ENCODE results near the gene CYTH1.

The CYTH1 gene

DNA sequence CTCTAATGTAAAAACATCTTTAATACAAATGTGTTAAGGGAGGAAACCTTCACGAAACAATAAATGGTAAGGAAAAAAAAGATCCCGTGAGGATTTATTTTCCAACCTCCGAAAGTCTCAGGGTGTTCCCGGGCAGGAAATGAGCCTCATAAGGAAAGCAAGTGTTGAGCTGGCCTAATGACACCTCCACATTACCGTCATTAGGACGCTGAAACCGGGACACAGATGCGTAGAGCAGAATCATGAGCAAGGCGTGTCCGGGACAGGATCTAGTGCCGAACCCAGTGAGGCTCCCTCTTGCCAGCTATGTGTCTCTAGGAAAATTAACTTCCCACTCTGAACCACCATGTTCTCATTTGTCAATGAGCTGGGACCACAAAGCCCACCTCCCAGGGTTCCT lies 22.7 kb upstream of the CYTH1 start:
- no peak for DNase-seq

DNA sequence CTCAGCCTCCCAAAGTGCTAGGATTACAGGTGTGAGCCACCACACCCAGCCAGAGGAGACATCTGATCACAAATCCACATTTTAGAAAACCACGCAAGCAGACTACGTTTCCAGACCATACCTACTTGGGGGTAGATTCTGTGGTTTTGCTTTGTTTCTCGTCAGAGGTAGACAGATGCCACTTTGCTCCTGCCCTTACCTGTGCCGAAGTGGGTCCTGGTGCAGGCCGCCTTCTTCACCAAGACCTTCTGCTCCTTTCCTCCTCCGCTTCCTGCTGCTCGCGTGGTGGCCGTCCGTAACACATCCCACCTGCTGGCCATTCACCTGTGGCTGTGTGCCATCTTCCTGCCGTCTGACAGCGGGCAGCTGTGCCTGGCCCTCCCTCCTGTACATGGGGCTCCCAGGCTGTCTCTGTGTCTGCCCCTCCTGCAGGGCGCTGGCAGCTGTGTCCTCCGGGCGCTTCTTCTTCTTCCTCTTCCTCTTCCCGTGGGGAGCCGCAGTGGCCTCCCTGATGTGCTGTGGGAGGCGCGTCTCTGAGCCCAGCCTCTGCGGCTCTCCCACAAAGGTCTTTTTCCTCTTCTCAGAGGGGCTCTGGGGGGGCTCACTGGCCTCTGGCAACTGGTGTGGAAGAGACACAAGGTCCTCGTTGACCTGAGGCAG lies 21.2 kb upstream of the CYTH1 start:
- no peak for DNase-seq

- no peak for DNase-seq
Observed at GRCh38 chr17:78802459-78802858, 20.4 kb upstream of the CYTH1 start.

- no peak for DNase-seq
Observed at GRCh38 chr17:78802008-78802407, 19.9 kb upstream of the CYTH1 start.

DNA sequence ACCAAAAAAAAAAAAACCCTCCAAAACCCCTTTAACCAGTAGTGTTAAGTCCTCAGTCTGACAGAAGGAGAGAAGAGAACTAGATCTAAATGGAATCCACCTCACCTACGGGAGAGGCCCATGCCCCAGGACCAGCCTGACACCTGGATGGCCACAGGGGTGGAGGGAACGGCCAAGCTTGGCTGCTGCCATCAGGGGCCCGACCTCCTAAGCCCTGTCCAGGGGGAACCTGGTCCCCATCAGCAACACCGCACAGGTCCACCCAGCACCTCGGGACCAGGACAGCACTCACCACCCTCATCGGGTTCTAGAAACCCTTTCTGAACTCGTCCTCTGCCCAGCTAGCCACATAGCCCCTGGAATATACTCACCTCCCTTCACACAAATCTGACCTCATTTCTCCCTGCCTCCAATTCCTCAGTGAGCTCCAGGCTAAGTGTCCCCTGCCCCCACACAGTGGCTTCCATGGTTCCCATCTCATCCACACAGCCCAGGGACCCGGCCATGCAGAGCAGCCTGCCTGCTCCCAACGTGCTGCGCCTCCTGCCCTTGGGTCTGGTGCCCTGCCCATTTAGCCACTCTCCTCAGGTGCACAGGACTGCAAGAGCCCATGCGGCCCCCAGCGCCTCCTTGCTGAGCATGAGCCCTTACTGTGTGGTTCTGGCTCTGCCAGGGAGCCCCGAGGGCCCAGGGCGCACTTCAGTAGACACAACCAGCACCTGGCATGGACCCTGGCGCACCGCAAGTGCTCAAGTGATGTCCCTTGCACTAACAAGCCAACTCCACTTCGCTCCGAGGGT lies 18.3 kb upstream of the CYTH1 start:
- no peak for DNase-seq

DNA sequence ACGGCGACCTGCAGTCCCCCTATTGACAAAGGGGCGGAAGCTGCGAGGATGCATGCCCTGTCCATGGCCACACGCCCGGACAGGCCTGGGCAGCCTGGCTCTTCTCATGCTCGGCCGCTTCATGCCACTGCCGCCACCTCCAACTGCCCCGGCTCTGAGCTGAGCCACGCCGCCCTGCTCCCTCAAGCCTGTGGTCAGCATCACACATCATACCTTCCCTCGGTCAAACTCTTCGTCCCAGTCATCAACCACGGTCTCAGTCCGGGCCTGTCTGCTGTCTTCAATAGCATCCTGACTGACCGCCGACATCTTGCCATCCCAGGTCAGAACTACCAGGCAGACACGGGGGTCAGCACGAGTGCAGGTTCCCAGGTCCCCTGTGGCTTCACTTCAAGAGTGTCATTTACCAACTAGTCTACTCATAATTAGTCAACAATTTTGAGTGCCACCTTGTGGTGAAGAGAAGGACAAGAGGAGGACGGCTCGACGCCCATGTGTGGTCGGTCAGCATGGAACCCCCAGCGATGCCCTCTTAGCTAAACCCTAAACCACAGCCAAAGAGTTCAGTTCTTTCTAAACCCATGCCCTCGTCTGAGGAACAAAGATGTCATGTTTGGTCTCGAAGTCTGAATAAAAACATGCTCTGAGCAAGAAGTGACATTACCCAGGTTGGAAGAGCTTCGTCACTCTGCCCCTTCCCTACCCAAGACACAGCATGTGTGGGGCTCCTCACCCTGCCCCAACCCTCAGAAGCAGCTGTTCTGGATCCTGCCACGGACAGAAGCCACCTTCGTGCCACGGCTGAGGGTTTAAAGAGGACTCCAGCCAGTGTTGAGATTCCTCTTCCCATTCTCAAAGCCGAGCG lies 16.9 kb upstream of the CYTH1 start:
- DNase-seq: no peak

DNA sequence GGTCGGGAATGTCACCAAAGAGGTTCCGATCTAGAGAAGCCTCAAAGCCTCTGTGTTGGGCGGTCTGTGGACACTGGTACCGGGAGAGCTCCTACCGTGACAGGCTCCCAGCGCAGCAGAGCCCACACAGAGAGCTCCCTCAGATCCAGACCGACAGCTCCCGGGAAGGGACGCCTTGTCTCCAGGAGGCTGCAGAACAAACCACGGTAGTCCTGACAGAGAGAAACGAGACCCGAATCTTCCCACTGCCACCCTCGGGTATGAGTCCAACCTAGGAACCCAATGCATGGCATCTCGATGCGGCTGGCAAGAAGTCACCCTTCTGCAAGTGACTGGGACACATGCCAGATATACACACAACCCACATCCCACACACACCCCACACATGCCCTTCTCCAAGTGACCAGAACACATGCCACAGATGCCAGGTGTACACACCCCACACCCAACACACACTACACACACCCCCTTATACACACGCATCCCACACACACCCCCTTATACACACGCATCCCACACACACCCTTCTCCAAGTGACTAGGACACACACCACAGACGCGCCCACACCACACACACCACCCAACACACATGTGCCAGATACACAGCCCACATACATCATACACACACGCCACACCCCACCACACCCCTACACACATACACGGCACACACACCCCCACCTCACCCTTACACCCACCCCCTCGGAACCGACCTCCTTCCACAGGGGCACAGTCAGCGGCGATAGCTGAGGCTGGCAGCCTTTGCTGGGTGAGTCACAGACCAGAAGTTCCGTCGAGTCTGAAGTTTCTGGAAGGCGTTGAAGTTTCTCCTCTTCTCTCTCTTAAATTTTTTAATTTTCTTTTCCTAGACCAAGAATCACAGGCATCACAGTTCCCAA lies 15.9 kb upstream of the CYTH1 start:
- no peak for DNase-seq

- no peak for DNase-seq
Observed at GRCh38 chr17:78797213-78797612, 15.1 kb upstream of the CYTH1 start.

GRCh38 chr17:78796517-78796900 lies 14.4 kb upstream of the CYTH1 start:
- no peak for DNase-seq

DNA sequence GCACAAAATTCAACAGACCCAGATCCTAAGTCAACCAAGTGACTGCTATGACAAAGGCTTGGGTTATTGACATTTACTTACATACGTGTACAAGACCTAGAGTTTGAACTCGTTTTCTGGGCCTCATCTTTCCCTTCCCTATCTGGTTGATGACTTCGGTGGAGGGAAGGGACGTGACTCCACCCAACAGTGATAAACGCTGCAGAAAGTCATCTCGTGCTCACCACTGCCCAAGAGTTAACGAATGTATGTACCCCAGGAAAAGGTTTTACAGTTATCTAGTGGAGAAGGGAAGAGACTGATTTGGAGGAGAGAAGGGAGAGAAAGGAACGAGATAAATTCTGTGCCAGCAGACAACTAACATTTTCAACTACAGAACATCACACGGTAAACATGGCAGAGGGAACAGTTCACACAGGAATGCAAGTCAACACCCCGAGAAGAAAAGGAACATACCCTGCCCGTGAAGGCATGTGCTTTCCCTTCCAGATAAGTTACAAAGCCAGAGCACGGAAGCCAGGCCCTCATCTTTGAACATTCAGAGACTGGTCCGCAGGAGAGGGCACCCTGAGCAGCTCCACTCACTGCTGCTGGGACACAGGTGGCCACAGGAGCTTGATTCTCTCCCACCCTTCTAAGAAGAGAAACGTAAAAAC lies 13.9 kb upstream of the CYTH1 start:
- no peak for DNase-seq

DNA sequence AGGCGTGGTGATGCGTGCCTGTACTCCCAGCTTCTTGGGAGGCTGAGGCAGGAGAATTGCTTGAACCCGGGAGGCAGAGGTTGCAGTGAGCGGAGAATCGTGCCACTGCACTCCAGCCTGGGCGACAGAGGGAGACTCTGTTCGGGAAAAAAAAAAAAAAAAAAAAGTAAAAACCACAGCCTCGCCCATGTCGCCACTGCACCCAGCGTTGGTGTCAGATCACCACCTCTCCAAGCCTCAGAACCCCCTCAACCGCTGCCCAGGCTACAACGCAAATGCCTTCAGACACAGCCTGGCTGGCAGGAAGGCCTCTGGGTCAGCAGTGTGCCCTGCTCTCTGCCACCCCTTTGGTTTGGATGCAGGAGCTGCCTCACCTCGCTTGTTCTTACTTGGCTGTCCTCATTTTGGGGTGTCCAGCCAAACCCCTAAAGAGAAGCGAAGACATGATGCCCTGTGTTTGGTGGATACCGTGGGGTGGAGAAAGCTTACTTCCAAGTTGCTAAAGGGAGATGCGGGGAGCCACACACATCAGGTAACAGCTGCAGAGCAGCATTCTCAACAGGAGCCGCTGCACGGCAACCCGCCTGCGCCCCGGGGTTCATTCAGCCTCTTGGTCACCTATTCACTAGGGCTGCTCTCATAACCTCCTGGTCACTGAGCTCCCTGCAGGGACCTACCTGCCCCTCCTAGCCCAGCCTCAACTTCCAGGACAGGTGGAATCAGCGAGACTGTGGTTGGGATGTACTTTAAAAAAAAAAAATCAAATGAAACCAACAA lies 13.0 kb upstream of the CYTH1 start:
- no peak for DNase-seq

DNA sequence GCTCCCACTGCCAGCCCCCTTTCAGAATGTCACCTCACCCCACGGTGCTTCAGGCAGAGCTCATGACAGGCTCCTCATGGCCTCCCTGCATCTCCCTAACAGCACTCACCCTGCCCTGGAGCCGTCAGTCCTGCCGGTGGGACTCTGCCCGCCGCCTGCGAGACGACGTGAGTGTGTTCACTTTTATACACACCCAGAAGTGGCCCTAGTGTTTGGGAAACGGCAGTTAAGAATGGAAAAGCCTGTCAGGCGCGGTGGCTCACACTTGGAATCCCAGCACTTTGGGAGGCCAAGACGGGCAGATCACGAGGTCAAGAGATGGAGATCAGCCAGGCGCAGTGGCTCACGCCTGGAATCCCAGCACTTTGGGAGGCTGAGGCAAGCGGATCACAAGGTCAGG lies 12.3 kb upstream of the CYTH1 start:
- DNase-seq: no peak

DNA sequence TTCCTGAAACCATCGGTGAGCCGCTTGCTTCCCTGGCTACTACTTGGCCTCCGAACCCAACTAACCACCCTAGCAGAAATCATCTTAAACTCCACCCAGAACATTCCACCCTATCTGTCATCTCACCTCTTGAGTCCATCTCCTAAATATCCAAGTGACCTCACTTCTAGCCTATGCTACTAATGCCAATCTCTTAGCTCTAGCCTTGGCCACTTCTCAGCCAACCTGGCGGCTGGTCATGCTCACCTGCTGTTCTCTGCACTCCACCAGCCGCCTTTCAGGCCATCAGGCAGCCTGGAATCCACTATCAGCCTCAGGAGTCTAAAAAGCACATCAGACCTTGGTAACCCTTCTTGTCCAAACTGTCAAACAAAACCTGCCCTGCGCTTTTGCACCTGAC lies 11.9 kb upstream of the CYTH1 start:
- no peak for DNase-seq

DNA sequence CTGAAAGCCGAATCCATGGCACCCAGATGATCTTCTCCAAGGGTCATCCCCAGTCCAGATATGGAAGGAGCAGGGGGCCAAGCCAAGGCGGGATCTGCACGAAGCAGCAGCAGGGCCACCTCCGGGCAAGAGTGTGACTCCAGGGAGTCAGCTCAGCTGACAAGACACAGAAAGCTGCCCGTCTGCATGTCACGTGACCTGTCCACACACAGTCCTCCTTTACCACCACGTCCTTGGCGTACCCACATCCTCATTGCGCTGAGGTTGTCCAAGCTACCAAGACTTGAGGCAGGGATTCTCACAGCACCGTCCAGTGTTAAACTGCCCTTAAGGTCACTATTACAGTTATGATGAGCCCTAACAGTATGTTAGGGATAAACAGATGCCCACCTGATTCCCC lies 11.3 kb upstream of the CYTH1 start:
- no peak for DNase-seq

DNA sequence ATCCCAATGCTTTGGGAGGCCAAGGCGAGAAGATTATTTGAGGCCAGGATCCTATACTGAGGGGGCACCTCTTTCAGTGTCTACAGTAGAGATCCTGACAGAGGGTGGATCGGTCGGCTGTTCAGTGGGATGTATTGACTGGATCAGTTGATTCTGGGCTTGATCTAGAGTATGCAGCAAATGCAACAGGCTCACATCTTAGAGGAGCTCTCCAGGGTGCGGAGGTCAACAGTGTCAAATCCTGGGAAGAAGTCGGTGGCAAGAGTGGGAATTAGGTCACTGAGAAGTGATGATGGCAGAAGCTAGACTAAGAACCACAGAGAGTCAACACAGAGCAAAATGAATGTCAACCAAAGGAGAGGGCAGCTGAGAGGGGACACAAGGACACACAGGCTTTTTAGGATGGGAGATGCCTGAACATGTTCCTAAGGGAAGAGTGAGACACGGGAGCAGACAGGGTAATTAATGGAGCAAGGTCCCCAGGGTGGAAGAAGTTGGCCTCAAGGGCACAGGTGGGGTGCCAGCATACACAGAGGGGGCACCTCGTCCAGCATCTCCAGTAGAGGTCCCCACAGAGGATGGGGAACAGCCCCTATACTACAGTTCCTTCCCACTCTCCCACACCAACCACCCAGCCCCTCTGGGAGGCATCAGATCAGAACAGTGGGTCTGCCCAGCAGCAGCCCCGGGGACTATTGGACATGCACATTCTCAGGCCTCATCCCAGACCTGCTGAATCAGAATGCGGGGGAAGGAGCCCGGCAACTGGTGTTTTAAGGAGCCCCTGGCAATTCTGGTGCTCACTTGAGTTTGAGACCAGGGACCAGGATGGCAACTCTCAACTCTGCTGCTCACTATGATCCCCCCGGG lies 10.0 kb upstream of the CYTH1 start:
- DNase-seq: no peak

DNA sequence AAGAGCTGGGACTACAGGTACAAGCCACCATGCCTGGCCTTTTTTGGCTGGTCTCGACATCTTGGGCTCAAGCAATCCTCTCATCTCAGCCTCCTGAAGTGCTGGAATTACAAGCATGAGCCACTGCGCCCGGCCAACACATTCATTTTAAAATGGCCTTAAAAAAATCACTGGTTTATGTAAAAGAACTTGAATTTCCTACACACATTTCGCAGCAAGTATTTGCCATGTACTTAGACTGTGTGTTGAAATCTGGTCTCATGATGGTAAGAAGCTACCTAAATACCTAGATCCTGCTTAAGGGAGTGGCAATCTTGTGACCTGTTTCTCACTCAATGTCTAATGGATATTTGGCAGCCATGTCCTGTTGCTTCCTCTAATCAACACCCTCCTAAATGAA lies 8.5 kb upstream of the CYTH1 start:
- DNase-seq: no peak

- peak; percentile 40 for DNase-seq
Observed at GRCh38 chr17:78789663-78790181, 7.6 kb upstream of the CYTH1 start.

DNA sequence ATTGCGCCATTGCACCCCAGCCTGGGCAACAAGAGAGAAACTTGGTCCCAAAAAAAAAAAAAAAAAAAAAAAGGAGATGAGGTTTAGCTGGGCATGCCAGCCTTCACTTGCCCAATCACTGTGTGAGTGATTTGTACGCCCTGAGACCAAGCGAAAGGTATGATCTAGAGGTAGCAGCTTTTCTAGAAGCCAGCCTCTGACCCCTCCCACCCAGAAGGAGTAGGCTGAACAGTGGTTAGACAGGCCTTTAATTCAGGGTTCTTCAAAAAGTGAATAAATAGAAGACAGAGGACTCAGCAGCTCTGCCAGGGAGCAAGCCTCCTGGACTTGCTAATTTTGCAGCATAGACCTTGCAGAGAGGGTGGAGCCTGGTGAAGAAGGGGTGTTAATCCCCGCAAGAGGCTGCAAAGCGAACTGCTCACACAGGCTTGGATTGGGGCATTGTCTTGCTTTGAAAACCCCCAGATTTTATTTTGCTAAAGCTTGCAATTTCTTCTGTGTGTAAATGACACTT lies 7.1 kb upstream of the CYTH1 start:
- DNase-seq: no peak

GRCh38 chr17:78788451-78788850 lies 6.4 kb upstream of the CYTH1 start:
- no peak for DNase-seq

- no peak for DNase-seq
Observed at GRCh38 chr17:78787444-78787843, 5.4 kb upstream of the CYTH1 start.
